ENCODE results near the gene RAET1G.
"Not testable (repeated sequence)": the region's sequence is repeated elsewhere in the genome, so short reads cannot be mapped to it uniquely, and the experiment has no call there.

The RAET1G gene

GRCh38 chr6:149921361-149921760 is 1.6 kb downstream of the RAET1G start:
- Histone ChIP-seq H3K36me3 (replicated peaks in 1 of 2; ENCODE audit: control insufficient read depth in 2 of 2, insufficient read depth in 2 of 2, low read length in 2 of 2) (no peaks in the 10 kb centered on the region), H3K4me1 (ENCODE audit: control insufficient read depth in 2 of 2, insufficient read depth in 1 of 2, low read depth in 1 of 2, low read length in 2 of 2) (peaks cover 5 to 8% of the 10 kb centered on the region in 2 donors), H3K9me3 (replicated peaks in 1 of 2; ENCODE audit: control insufficient read depth in 2 of 2, insufficient read depth in 1 of 2, low read depth in 1 of 2, low read length in 2 of 2) (peaks cover 2 to 5% of the 10 kb centered on the region in 2 donors), H4K8ac (ENCODE audit: low read depth, low read length) (no peak overlapping the region), H3K79me1 (ENCODE audit: low read depth, low read length) (no peaks in the 10 kb centered on the region), H4K91ac (ENCODE audit: low read depth, low read length, poor library complexity) (no peak overlapping the region), H3K14ac (ENCODE audit: low read length) (no peak overlapping the region), H3K18ac (ENCODE audit: low read length) (no peak overlapping the region), H2BK120ac (ENCODE audit: low read depth, low read length) (no peak overlapping the region), H2AFZ (ENCODE audit: low read length) (no peak overlapping the region), H3K9ac (ENCODE audit: low read depth, low read length, poor library complexity) (no peak overlapping the region), H3K27me3 (ENCODE audit: control insufficient read depth in 3 of 3, insufficient read depth in 3 of 3, low read depth in 1 of 3, low read length in 3 of 3) (peaks cover 27 to 75% (median 59%) of the 10 kb centered on the region in 3 experiments), H3K4ac (ENCODE audit: low read length) (no peak overlapping the region), H2AK5ac (ENCODE audit: low read depth, low read length) (no peak overlapping the region), H2BK12ac (ENCODE audit: low read length) (no peak overlapping the region), H3K4me2 (ENCODE audit: insufficient read depth, low read length, poor library complexity, severe bottlenecking) (no peak overlapping the region), H2BK15ac (ENCODE audit: low read length) (no peak overlapping the region), H3K4me3 (ENCODE audit: low read length in 2 of 2) (no peak overlapping the region), H3K23ac (ENCODE audit: low read depth, low read length, poor library complexity) (no peak overlapping the region), H2BK5ac (ENCODE audit: low read length) (no peak overlapping the region), H3K27ac (replicated peaks; ENCODE audit: low read length) (no peak overlapping the region)
- no peak for DNase-seq (ENCODE audit: low spot score)
- WGBS, 2 donors (ENCODE audit: extremely low coverage in 2 of 2, insufficient read length in 2 of 2, insufficient replicate concordance in 1 of 2), result no CpG with 5 or more reads among the region's 6 CpGs

DNA sequence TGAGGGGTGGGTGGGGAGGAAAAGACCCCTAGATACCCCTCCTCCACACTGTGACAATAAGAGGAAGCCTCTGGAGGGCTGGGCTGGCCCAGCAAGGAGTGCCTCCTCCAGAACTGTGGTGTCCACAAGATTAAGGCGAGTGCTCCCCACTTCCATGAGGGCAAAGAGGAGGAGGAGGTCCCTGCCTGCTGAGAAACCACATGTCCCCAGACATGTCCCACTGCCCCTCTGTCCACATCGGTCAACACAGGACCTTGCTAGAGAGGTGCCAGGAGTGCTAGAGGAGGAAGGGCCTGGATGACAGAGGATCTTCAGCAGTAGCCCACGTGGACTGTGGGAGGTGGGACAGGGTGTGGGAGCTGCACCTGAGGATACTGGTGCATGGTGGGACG is 3.1 kb downstream of the RAET1G start:
- Histone ChIP-seq H3K36me3 (replicated peaks in 1 of 2; ENCODE audit: control insufficient read depth in 2 of 2, insufficient read depth in 2 of 2, low read length in 2 of 2) (no peaks in the 10 kb centered on the region), H3K4ac (ENCODE audit: low read length) (no peak overlapping the region), H3K9ac (ENCODE audit: low read depth, low read length, poor library complexity) (no peak overlapping the region), H3K4me1 (ENCODE audit: control insufficient read depth in 2 of 2, insufficient read depth in 1 of 2, low read depth in 1 of 2, low read length in 2 of 2) (peaks cover 3 to 4% of the 10 kb centered on the region in 2 donors), H3K23ac (ENCODE audit: low read depth, low read length, poor library complexity) (no peak overlapping the region), H3K27ac (replicated peaks; ENCODE audit: low read length) (no peak overlapping the region), H2AK5ac (ENCODE audit: low read depth, low read length) (no peak overlapping the region), H3K4me3 (ENCODE audit: low read length in 2 of 2) (no peak overlapping the region), H3K27me3 (ENCODE audit: control insufficient read depth in 3 of 3, insufficient read depth in 3 of 3, low read depth in 1 of 3, low read length in 3 of 3) (peaks cover 18 to 66% (median 47%) of the 10 kb centered on the region in 3 experiments), H3K79me1 (ENCODE audit: low read depth, low read length) (no peaks in the 10 kb centered on the region), H4K91ac (ENCODE audit: low read depth, low read length, poor library complexity) (no peak overlapping the region), H3K9me3 (replicated peaks in 1 of 2; ENCODE audit: control insufficient read depth in 2 of 2, insufficient read depth in 1 of 2, low read depth in 1 of 2, low read length in 2 of 2) (peaks cover 2 to 5% of the 10 kb centered on the region in 2 donors), H3K4me2 (ENCODE audit: insufficient read depth, low read length, poor library complexity, severe bottlenecking) (no peak overlapping the region), H4K8ac (ENCODE audit: low read depth, low read length) (no peak overlapping the region), H2AFZ (ENCODE audit: low read length) (no peak overlapping the region), H2BK5ac (ENCODE audit: low read length) (no peak overlapping the region), H3K14ac (ENCODE audit: low read length) (no peak overlapping the region), H3K18ac (ENCODE audit: low read length) (no peak overlapping the region), H2BK12ac (ENCODE audit: low read length) (no peak overlapping the region), H2BK15ac (ENCODE audit: low read length) (no peak overlapping the region), H2BK120ac (ENCODE audit: low read depth, low read length) (no peak overlapping the region)
- WGBS, 2 donors (ENCODE audit: extremely low coverage in 2 of 2, insufficient read length in 2 of 2, insufficient replicate concordance in 1 of 2), result no CpG with 5 or more reads among the region's 4 CpGs
- DNase-seq (ENCODE audit: low spot score), result no peak

- H3K79me1 ChIP-seq (ENCODE audit: low read depth, low read length); H3K9ac ChIP-seq (ENCODE audit: low read depth, low read length, poor library complexity); H4K8ac ChIP-seq (ENCODE audit: low read depth, low read length); H4K91ac ChIP-seq (ENCODE audit: low read depth, low read length, poor library complexity); H3K9me3 ChIP-seq (replicated peaks in 1 of 2; ENCODE audit: control insufficient read depth in 2 of 2, insufficient read depth in 1 of 2, low read depth in 1 of 2, low read length in 2 of 2); H2BK12ac ChIP-seq (ENCODE audit: low read length); H3K14ac ChIP-seq (ENCODE audit: low read length); H2BK5ac ChIP-seq (ENCODE audit: low read length); H2BK120ac ChIP-seq (ENCODE audit: low read depth, low read length); H3K4me1 ChIP-seq (ENCODE audit: control insufficient read depth in 2 of 2, insufficient read depth in 1 of 2, low read depth in 1 of 2, low read length in 2 of 2); H2AFZ ChIP-seq (ENCODE audit: low read length); H2BK15ac ChIP-seq (ENCODE audit: low read length); H3K18ac ChIP-seq (ENCODE audit: low read length); H3K27ac ChIP-seq (replicated peaks; ENCODE audit: low read length); DNase-seq (ENCODE audit: low spot score); H3K4me3 ChIP-seq (ENCODE audit: low read length in 2 of 2); H3K36me3 ChIP-seq (replicated peaks in 1 of 2; ENCODE audit: control insufficient read depth in 2 of 2, insufficient read depth in 2 of 2, low read length in 2 of 2); H2AK5ac ChIP-seq (ENCODE audit: low read depth, low read length); H3K4ac ChIP-seq (ENCODE audit: low read length); H3K23ac ChIP-seq (ENCODE audit: low read depth, low read length, poor library complexity); H3K4me2 ChIP-seq (ENCODE audit: insufficient read depth, low read length, poor library complexity, severe bottlenecking): not testable (repeated sequence)
- H3K27me3 ChIP-seq (ENCODE audit: control insufficient read depth in 3 of 3, insufficient read depth in 3 of 3, low read depth in 1 of 3, low read length in 3 of 3), result peaks cover 13 to 61% (median 41%) of the 10 kb centered on the region in 3 experiments
- no CpG with 5 or more reads among the region's 11 CpGs for WGBS, 2 donors (ENCODE audit: extremely low coverage in 2 of 2, insufficient read length in 2 of 2, insufficient replicate concordance in 1 of 2)
Measured at GRCh38 chr6:149919126-149919833, 3.6 kb downstream of the RAET1G start.

GRCh38 chr6:149918151-149918905 is 4.6 kb downstream of the RAET1G start:
- no peak overlapping the region for H3K4ac ChIP-seq (ENCODE audit: low read length)
- no peak overlapping the region for H4K91ac ChIP-seq (ENCODE audit: low read depth, low read length, poor library complexity)
- no peak overlapping the region for H2BK5ac ChIP-seq (ENCODE audit: low read length)
- H3K79me1 ChIP-seq (ENCODE audit: low read depth, low read length), result no peaks in the 10 kb centered on the region
- H2AFZ ChIP-seq (ENCODE audit: low read length), result no peak overlapping the region
- no peak overlapping the region for H3K14ac ChIP-seq (ENCODE audit: low read length)
- no peak overlapping the region for H3K4me2 ChIP-seq (ENCODE audit: insufficient read depth, low read length, poor library complexity, severe bottlenecking)
- no peak overlapping the region for H3K23ac ChIP-seq (ENCODE audit: low read depth, low read length, poor library complexity)
- peak overlapping the region; percentile 56 for H2AK5ac ChIP-seq (ENCODE audit: low read depth, low read length)
- H3K4me1 ChIP-seq (ENCODE audit: control insufficient read depth in 2 of 2, insufficient read depth in 1 of 2, low read depth in 1 of 2, low read length in 2 of 2), result peaks cover 2 to 3% of the 10 kb centered on the region in 2 donors
- H2BK15ac ChIP-seq (ENCODE audit: low read length), result no peak overlapping the region
- peak overlapping the region; percentile 2 for H3K18ac ChIP-seq (ENCODE audit: low read length)
- DNase-seq (ENCODE audit: low spot score), result no peak
- H3K27me3 ChIP-seq (ENCODE audit: control insufficient read depth in 3 of 3, insufficient read depth in 3 of 3, low read depth in 1 of 3, low read length in 3 of 3), result peaks cover 6 to 58% (median 32%) of the 10 kb centered on the region in 3 experiments
- no peak overlapping the region for H3K27ac ChIP-seq (replicated peaks; ENCODE audit: low read length)
- no peak overlapping the region for H4K8ac ChIP-seq (ENCODE audit: low read depth, low read length)
- no CpG with 5 or more reads among the region's 6 CpGs for WGBS, 2 donors (ENCODE audit: extremely low coverage in 2 of 2, insufficient read length in 2 of 2, insufficient replicate concordance in 1 of 2)
- peaks cover 0 to 2% of the 10 kb centered on the region in 2 donors for H3K9me3 ChIP-seq (replicated peaks in 1 of 2; ENCODE audit: control insufficient read depth in 2 of 2, insufficient read depth in 1 of 2, low read depth in 1 of 2, low read length in 2 of 2)
- H2BK120ac ChIP-seq (ENCODE audit: low read depth, low read length), result no peak overlapping the region
- H2BK12ac ChIP-seq (ENCODE audit: low read length), result no peak overlapping the region
- no peak overlapping the region for H3K4me3 ChIP-seq (ENCODE audit: low read length in 2 of 2)
- H3K9ac ChIP-seq (ENCODE audit: low read depth, low read length, poor library complexity), result no peak overlapping the region
- H3K36me3 ChIP-seq (replicated peaks in 1 of 2; ENCODE audit: control insufficient read depth in 2 of 2, insufficient read depth in 2 of 2, low read length in 2 of 2), result no peaks in the 10 kb centered on the region
